GM19351 (cell line): ENCODE measurements around the gene CNTN3.

Experiments used
- ATAC-seq: cut with Tn5 transposase; IDR thresholded peaks from one replicate; pipeline ENCODE4 v1.9.1; 2021; ENCODE audit warnings: mild to moderate bottlenecking, moderate library complexity; ENCODE audit not compliant: unreplicated experiment

The CNTN3 gene

GRCh38 chr3:74614107-74614967 is at the start of gene CNTN3:
CNTN3 (minus strand) TSS chr3:74614659; CDS start chr3:74521112, 93,547 bp downstream.
- ATAC-seq = no peak

- no peak for ATAC-seq
Measured at GRCh38 chr3:74663178-74663577, 48.7 kb upstream of the CNTN3 start.

GRCh38 chr3:74661672-74662071 is 47.2 kb upstream of the CNTN3 start:
- ATAC-seq = no peak

- ATAC-seq = no peak
Measured at GRCh38 chr3:74651885-74652284, 37.4 kb upstream of the CNTN3 start.

GRCh38 chr3:74651292-74651691 is 36.8 kb upstream of the CNTN3 start:
- no peak for ATAC-seq

GRCh38 chr3:74648107-74648506 is 33.6 kb upstream of the CNTN3 start:
- no peak for ATAC-seq

- ATAC-seq = no peak
Measured at GRCh38 chr3:74646094-74646493, 31.6 kb upstream of the CNTN3 start.

- no peak for ATAC-seq
Measured at GRCh38 chr3:74643636-74644035, 29.2 kb upstream of the CNTN3 start.

- ATAC-seq = no peak
Measured at GRCh38 chr3:74642876-74643275, 28.4 kb upstream of the CNTN3 start.

- no peak for ATAC-seq
Measured at GRCh38 chr3:74640211-74640610, 25.8 kb upstream of the CNTN3 start.

- ATAC-seq = no peak
Measured at GRCh38 chr3:74639681-74640080, 25.2 kb upstream of the CNTN3 start.

- no peak for ATAC-seq
Measured at GRCh38 chr3:74636981-74637380, 22.5 kb upstream of the CNTN3 start.

- no peak for ATAC-seq
Measured at GRCh38 chr3:74633021-74633420, 18.6 kb upstream of the CNTN3 start.

GRCh38 chr3:74631351-74632140 is 17.1 kb upstream of the CNTN3 start:
- ATAC-seq = no peak

GRCh38 chr3:74630602-74631001 is 16.1 kb upstream of the CNTN3 start:
- no peak for ATAC-seq

GRCh38 chr3:74626011-74626410 is 11.6 kb upstream of the CNTN3 start:
- ATAC-seq = no peak

GRCh38 chr3:74624301-74624700 is 9.8 kb upstream of the CNTN3 start:
- ATAC-seq = no peak

- no peak for ATAC-seq
Measured at GRCh38 chr3:74623261-74623836, 8.9 kb upstream of the CNTN3 start.

GRCh38 chr3:74621581-74621980 is 7.1 kb upstream of the CNTN3 start:
- ATAC-seq = no peak

- ATAC-seq = no peak
Measured at GRCh38 chr3:74617776-74618175, 3.3 kb upstream of the CNTN3 start.

- ATAC-seq = no peak
Measured at GRCh38 chr3:74613521-74614106, 845 bp downstream of the CNTN3 start.
